Measurements from ENCODE around the gene CASP5. TPM values are rescaled to one million over a fixed set of nuclear protein-coding genes. Genes with fewer than 3 reads are reported as not detected.

CASP5 gene
- total RNA-seq, 1 donor from 2014 or later: not detected

- DNase-seq (ENCODE audit: low spot score in 2 of 2, unreplicated experiment in 2 of 2): no peak
- Mint-ChIP-seq H3K36me3 (peaks cover 21% of the 10 kb centered on the region), H3K9me3 (peaks cover 50% of the 10 kb centered on the region), H3K4me1 (peaks cover 29% of the 10 kb centered on the region), H3K27ac (no peak overlapping the region), H3K4me3 (no peak overlapping the region), H3K27me3 (ENCODE audit: low read depth) (no peaks in the 10 kb centered on the region)
- TF ChIP-seq CTCF (IDR thresholded peaks at IDR 0.05; ENCODE audit: unreplicated experiment): no peak
Observed at GRCh38 chr11:104970756-104971155, 52.2 kb downstream of the CASP5 start.

GRCh38 chr11:104968856-104969776 is 53.9 kb downstream of the CASP5 start:
- Mint-ChIP-seq H3K4me3 (peak overlapping the region; percentile 64), H3K9me3 (peaks cover 40% of the 10 kb centered on the region), H3K27me3 (ENCODE audit: low read depth) (no peaks in the 10 kb centered on the region), H3K27ac (peak overlapping the region; percentile 91), H3K36me3 (peaks cover 20% of the 10 kb centered on the region), H3K4me1 (peaks cover 31% of the 10 kb centered on the region)
- no peak for TF ChIP-seq CTCF (IDR thresholded peaks at IDR 0.05; ENCODE audit: unreplicated experiment)
- DNase-seq (ENCODE audit: low spot score in 2 of 2, unreplicated experiment in 2 of 2): peak in 1 of 2 experiments; percentile 38

- DNase-seq (ENCODE audit: low spot score in 2 of 2, unreplicated experiment in 2 of 2): no peak
- TF ChIP-seq CTCF (IDR thresholded peaks at IDR 0.05; ENCODE audit: unreplicated experiment): no peak
- Mint-ChIP-seq H3K36me3 (peaks cover 21% of the 10 kb centered on the region), H3K4me1 (peaks cover 31% of the 10 kb centered on the region), H3K4me3 (peak within 1 kb of the TSS; percentile 64), H3K9me3 (peaks cover 36% of the 10 kb centered on the region), H3K27ac (peak within 1 kb of the TSS; percentile 91), H3K27me3 (ENCODE audit: low read depth) (no peaks in the 10 kb centered on the region)
Observed at GRCh38 chr11:104968355-104968855, 54.6 kb downstream of the CASP5 start, which contains the start of gene CASP4. Gene CASP4 (minus strand): TSS chr11:104968574. CDS start chr11:104968525, 49 bp downstream.

- Mint-ChIP-seq H3K36me3 (peaks cover 22% of the 10 kb centered on the region), H3K27me3 (ENCODE audit: low read depth) (no peaks in the 10 kb centered on the region), H3K4me3 (peak overlapping the region; percentile 64), H3K27ac (peak overlapping the region; percentile 91), H3K9me3 (peaks cover 37% of the 10 kb centered on the region), H3K4me1 (peaks cover 31% of the 10 kb centered on the region)
- no peak for TF ChIP-seq CTCF (IDR thresholded peaks at IDR 0.05; ENCODE audit: unreplicated experiment)
- no peak for DNase-seq (ENCODE audit: low spot score in 2 of 2, unreplicated experiment in 2 of 2)
Observed at GRCh38 chr11:104967534-104968354, 55.2 kb downstream of the CASP5 start.

GRCh38 chr11:104965735-104966134 is 57.2 kb downstream of the CASP5 start:
- no peak overlapping the region for H3K4me3 Mint-ChIP-seq

More at GRCh38 chr11:104965735-104966134, 57.2 kb downstream of the CASP5 start:
- Mint-ChIP-seq H3K27me3 (ENCODE audit: low read depth) (no peaks in the 10 kb centered on the region), H3K4me1 (peaks cover 31% of the 10 kb centered on the region), H3K36me3 (peaks cover 28% of the 10 kb centered on the region), H3K27ac (peak overlapping the region; percentile 6), H3K9me3 (peaks cover 27% of the 10 kb centered on the region)
- no peak for DNase-seq (ENCODE audit: low spot score in 2 of 2, unreplicated experiment in 2 of 2)
- TF ChIP-seq CTCF (IDR thresholded peaks at IDR 0.05; ENCODE audit: unreplicated experiment): no peak

Measured in mesothelial cell of epicardium (in vitro differentiated cells).